WI38 (cell line): ENCODE results near the gene MIS18BP1.

Experiments used
- H3K4me3 ChIP-seq: 2 replicates; pipeline ENCODE4 v1.5.1; 2011; ENCODE audit warnings: low read depth, mild to moderate bottlenecking, control low read depth, low read length
- TF ChIP-seq, protein P1 (sequence below): IDR thresholded peaks from 2 replicates; pipeline ENCODE4 v1.5.1; 2012; ENCODE audit warnings: low read depth, mild to moderate bottlenecking, control low read depth, low read length

MIS18BP1 gene

DNA sequence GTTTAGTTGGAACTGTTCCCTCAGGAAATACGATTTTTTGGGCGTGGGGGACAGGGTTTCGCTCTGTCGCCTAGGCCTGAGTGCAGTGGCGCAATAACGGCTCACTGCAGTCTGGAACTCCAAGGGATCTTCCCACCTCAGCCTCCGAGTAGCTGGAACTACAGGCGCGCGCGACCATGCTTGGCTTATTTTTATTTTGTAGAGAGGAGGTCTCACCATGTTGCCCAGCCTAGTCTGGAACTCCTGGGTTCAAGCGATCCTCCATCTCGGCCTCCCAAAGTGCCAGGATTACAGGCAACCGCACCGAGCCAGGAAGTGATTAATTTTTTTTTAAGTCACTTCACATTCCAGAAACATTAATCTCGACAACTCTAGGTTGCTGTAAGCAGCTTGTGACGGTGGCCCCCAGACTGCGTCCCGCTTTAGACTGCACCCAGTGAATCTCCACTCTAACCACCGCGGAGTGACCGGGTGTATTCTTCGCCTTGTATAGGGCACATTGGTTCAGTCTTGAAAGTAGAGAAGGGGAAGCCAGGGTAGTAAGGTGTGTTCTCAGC lies 830 bp upstream of the MIS18BP1 start:
- peak overlapping the region; percentile 63 for H3K4me3 ChIP-seq

DNA sequence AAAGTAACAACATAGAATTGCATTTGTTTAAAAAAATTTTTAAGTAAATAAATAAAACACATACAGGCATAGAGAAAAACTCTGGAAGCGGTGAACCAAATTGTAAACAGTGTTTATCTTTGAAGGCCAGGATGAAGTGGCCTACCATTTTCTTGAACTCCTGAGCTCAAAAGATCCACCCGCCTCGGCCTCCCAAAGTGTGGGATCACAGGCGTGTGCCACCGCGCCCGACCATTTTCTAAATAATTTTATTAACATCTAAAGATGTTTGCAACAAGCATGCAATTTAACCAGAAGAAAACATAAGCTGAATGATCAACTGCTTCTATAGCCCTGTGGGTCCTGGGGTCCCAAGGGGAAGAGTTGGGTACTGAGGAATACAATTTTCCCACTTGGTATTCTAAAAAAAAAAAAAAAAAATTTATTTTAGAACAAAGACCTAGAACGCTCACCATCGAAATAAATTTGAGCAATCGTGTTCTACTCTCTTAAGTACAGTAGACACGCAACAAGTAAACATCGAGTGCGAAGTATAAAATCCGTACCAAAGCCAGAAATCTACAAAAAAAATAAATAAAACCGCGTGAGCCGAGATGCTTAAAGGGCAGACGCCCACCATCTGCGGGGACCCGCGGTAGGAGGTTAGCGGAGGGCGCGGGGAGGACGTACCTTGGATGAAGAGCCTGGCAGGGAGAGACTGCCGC lies 484 bp downstream of the MIS18BP1 start:
- TF ChIP-seq, protein P1, sequence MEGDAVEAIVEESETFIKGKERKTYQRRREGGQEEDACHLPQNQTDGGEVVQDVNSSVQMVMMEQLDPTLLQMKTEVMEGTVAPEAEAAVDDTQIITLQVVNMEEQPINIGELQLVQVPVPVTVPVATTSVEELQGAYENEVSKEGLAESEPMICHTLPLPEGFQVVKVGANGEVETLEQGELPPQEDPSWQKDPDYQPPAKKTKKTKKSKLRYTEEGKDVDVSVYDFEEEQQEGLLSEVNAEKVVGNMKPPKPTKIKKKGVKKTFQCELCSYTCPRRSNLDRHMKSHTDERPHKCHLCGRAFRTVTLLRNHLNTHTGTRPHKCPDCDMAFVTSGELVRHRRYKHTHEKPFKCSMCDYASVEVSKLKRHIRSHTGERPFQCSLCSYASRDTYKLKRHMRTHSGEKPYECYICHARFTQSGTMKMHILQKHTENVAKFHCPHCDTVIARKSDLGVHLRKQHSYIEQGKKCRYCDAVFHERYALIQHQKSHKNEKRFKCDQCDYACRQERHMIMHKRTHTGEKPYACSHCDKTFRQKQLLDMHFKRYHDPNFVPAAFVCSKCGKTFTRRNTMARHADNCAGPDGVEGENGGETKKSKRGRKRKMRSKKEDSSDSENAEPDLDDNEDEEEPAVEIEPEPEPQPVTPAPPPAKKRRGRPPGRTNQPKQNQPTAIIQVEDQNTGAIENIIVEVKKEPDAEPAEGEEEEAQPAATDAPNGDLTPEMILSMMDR = no peak

More for the DNA sequence above, 830 bp upstream of the MIS18BP1 start:
- TF ChIP-seq, protein P1 = no peak

DNA sequence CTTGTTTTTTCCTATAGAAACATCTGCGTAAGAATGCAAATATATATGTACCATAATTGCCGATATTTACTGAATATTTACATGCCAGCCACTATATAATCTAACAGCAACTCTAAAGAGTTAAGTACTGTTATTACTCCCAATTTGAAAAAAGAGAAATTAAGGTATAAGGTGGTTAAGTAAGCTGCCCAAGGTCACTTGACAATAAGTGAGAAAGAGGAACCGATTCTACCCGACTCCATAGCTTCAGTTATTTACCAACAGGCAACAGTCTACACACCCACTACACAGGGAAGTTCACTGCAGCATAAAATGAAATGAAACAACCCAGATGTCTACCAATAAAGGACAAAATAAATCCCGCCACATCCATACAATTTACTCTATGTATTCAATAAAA lies 1.1 kb downstream of the MIS18BP1 start:
- H3K4me3 ChIP-seq = peak overlapping the region; percentile 63
- TF ChIP-seq, protein P1 = no peak

More for the DNA sequence above, 484 bp downstream of the MIS18BP1 start:
- peak overlapping the region; percentile 63 for H3K4me3 ChIP-seq

DNA sequence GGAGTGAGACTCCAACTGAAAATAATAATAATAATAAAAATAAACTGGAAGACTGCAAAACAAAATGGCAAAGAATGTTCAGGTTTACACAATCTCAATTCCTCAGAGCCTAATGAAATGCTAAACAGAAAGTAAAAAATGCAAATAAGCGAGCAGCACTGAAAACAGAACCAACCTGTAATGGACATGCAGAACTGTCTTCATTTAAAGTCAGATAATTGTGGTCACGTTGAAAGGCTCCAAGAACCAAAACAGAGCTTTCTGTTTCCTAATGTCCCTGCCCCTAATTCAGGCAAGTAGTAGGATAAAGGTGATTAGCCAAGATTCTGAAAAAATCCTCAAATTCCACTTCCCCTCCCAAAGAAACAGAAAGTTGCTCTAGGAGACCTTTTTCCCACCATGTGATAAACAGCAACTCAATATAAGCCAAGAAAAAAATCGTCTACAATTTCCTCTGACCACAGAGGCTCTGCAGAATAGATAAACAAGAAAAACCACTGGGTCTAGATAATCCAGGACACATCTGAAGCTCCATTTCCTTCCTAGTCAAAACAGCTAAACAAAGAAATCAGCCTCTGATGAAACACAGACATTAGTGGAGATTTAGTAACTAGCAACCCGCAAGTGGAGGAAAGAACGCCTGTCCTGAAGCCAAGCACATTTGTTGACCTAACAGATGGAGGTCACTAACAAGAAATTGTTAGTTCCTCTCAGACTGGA lies 3.0 kb downstream of the MIS18BP1 start:
- TF ChIP-seq, protein P1 = no peak
- peak overlapping the region; percentile 40 for H3K4me3 ChIP-seq

DNA sequence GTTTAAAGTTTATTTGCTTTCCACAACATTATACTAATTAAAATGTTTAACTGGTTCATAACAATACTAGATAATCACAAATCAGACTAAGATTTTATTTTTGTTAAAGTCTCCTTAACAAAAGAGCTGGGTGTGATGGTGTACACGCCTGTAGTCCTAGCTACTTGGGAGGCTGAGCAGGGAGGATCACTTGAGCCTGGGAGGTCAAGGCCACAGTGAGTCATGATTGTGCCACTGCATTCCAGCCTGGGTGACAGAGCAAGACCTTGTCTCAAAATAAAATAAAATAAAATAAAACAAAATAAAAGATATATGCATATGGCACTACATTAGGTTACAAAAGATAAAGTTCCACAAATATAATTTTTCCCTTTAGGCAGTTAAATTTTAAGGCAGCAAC lies 5.6 kb downstream of the MIS18BP1 start:
- no peak overlapping the region for H3K4me3 ChIP-seq
- TF ChIP-seq, protein P1 = no peak

DNA sequence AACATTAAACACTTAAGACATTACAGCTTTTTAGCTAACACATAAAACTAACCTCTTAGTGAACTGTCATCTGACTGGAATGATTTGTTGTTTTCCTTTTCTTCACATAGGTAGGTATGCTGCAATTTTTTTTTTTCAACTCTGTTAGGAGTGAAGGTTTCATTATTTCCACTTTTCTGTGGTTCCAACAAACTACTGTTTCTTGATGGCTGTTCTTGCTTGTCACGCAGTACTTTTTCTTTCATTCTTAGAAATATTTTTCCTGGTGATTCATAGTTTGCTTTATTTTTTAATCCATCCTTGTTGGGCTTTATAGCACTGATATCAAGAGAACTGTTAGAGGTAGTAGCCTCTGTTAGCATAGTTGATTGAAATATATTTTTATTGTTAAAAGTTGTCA lies 6.3 kb downstream of the MIS18BP1 start:
- H3K4me3 ChIP-seq = no peak overlapping the region
- TF ChIP-seq, protein P1 = no peak

DNA sequence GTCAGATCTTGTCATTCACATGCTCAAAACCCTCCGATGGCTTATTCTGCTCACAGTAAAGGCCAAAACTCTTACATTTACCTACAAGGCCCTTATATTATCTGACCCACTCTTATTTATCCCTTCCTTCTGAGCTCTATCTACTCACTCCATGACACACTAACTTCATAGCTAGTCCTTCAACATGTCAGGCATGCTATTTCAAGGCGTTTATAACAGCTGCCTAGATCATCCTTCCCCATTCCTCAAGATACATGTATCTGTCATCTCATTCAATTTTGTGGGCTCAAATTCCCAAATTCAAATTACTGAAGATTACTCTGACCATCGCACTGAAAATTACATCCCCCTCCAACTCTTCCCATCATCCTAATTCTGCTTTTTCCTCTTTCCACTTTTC lies 6.9 kb downstream of the MIS18BP1 start:
- H3K4me3 ChIP-seq = no peak overlapping the region
- TF ChIP-seq, protein P1 = no peak
